K562 treated with DMSO at 1 percent for 12 hours (cell line): ENCODE results near the gene NSMCE1. TPM values are rescaled to one million over a fixed set of nuclear protein-coding genes. Genes with fewer than 3 reads are reported as not detected.

Experiments
- total RNA-seq: library from RNA; unstranded; fragments of 300-600 nt; gene quantifications from 2 replicates; pipeline ENCODE4 v1.2.3, GENCODE V29; 2022; ENCODE audit not compliant: insufficient read depth

Gene NSMCE1, protein sequence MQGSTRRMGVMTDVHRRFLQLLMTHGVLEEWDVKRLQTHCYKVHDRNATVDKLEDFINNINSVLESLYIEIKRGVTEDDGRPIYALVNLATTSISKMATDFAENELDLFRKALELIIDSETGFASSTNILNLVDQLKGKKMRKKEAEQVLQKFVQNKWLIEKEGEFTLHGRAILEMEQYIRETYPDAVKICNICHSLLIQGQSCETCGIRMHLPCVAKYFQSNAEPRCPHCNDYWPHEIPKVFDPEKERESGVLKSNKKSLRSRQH
- 41.5 and 47.8 TPM in 2 replicates for total RNA-seq

DNA sequence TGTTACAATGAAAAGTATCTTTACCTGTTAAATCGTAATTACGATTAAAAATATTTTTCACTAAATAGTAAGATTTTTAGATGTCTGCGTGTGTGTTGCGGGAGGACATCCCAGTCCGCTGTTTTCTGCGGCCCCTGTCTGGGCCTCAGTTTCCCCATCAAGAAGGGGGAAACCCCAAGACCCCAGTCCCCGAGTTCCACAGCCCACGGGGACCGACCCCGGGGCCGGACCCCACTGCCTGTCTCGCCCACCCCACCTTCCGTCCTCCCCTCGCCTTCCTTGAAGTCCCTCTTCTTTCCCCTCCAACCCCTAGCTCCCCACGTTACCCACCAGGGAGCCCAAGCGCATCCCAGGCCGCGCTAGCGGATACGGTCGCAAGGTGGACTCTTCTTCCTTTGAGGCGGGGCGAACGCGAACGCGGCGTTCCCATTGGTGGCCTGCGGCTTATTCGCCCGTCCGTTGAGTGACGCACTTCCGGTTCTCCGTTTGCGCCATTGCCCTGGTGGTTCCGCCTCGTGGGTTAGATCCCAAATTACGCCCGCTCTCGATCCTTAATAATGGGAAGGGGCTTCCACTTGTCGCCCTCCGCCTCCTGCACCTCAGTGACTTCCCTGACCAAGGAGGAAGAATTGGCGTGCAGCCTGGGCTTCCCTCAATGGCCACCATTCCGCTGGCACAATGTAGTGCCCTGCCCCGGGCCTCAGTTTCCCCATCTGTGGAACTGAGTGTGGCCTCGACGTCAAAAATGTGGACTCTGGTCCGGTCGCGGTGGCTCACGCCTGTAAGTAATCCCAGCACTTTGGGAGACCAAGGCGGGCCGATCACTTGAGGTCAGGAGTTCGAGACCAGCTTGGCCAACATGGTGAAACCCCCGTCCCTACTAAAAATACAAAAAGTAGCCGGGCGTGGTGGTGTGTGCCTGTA, at the start of gene NSMCE1:
Gene NSMCE1 (minus strand): TSS at position 397 of the 924 bp plus-strand sequence. CDS start 11,202 bp downstream, outside the sequence.

DNA sequence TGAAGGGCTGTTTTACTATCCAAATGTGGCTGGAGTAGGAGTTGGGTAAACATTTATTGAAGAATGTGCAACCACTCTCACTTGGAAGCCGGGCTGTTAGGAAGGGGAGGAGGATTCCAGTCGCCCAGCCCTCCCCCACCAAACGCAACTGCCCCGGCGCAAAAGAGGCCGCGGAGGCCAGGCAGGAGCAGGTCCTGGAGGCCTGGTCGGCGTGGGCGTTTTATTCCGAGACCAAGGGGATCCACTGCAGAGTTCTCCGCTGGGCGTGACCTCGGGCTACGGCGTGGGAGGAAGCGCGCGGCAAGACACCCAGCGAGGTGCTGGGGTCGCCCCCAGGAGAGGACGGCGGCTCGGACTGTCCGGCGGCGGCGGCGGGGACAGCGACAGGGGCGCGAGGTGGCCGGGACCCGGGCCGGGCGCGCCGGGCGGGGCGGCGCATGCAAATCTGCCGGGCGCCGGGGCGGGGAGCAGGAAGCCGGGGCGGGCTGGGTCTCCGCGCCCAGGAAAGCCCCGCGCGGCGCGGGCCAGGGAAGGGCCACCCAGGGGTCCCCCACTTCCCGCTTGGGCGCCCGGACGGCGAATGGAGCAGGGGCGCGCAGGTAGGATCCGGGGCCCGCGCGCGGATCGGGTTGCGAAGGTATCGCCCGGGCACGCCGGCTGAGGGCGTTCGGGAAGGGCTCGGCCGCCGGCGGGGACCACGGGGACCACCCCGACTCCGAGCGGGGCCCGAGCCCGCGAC, 45.0 kb upstream of the NSMCE1 start, which contains the start of gene IL4R:
Gene IL4R (plus strand): TSS at position 553 of the 739 bp plus-strand sequence. CDS start 26,230 bp downstream, outside the sequence.

DNA sequence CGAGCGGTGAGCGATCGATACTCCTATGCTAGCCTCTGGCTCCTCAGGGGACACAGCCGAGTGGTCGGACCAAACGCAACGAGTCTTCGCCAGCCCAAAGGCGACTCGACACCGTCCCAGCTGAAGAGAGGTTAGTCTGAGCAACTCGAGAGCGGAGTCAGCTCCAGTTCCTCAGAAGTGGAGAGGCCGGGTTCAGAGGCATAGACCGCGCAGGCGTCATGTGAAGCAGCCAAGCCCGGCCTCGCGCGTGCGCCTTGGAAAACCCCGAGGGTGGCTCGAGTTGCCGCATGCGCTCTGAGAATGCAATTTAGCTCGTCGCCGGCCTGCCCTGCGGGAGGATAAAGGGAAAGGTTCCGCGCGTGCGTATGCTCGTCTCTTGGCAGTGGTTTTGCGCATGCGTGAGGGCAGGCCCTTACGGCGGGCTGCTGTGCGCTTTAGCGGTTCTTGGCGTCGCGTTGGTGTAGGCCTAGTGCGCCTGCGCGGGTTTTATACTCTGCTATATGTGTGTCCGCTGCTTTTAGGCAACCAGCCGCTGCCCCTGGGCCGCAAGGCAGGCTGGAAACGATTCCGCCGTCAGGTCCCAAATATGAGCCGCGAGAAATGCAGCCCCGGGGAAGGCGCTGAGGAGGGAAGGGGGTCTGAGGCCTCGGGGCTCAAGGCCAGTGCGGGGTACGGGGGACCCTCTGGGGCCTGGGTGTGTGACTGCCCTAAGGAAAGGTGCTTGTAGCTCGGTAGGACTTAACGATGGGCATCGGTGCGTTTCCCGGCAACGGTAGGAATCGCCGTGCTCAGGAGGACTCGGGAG, 64.9 kb downstream of the NSMCE1 start, which contains the start of gene KDM8:
Gene KDM8 (plus strand): TSS at position 20 of the 805 bp plus-strand sequence. CDS start 6,598 bp downstream, outside the sequence.

Other genes with a start within 250 kb of the NSMCE1 start
- gene C16orf82, start 201.8 kb downstream of the NSMCE1 start, total RNA-seq: not detected in 2 replicates
- gene KDM8, start 65.2 kb downstream of the NSMCE1 start, total RNA-seq: 2.5 and 4.2 TPM in 2 replicates
- 1.3 and 3.8 TPM in 2 replicates for gene IL4R, start 45.2 kb upstream of the NSMCE1 start, total RNA-seq
- gene IL21R, start 133.4 kb upstream of the NSMCE1 start, total RNA-seq: 2.0 and 2.2 TPM in 2 replicates